WERI-Rb-1 (cell line): Measurements from ENCODE around the gene CHN1.
A peak's percentile ranks its signal among the peaks of the same experiment; 100 is the strongest.

Source experiments
- DNase-seq: peaks from one replicate; pipeline ENCODE4 v3.0.0-alpha.2; 2020
- H3K27ac ChIP-seq: fragments of 250-450 bp; sonication (Bioruptor Pico); 2 replicates; pipeline ENCODE4 v1.5.1; 2020; ENCODE audit warnings: mild to moderate bottlenecking, moderate library complexity
- H3K27me3 ChIP-seq: fragments of 250-450 bp; sonication (Bioruptor Pico); 2 replicates; pipeline ENCODE4 v1.5.1; 2021; ENCODE audit warnings: mild to moderate bottlenecking, low read depth, moderate library complexity; ENCODE audit not compliant: insufficient read depth, severe bottlenecking
- H3K36me3 ChIP-seq: fragments of 250-450 bp; sonication (Bioruptor Pico); 2 replicates; pipeline ENCODE4 v1.5.1; 2020; ENCODE audit warnings: mild to moderate bottlenecking, moderate library complexity
- H3K4me3 ChIP-seq: 2 replicates; pipeline ENCODE4 v1.5.1; 2011; ENCODE audit warnings: low read depth, mild to moderate bottlenecking, control low read depth, low read length
- H3K9me3 ChIP-seq: fragments of 250-450 bp; sonication (Bioruptor Pico); 2 replicates; pipeline ENCODE4 v1.5.1; 2021; ENCODE audit warnings: mild to moderate bottlenecking, moderate library complexity; ENCODE audit not compliant: severe bottlenecking
- TF ChIP-seq, protein P1 (sequence below): IDR thresholded peaks from 2 replicates; pipeline ENCODE4 v1.5.1; 2011; ENCODE audit warnings: low read depth, mild to moderate bottlenecking, control low read depth, inconsistent platforms, low read length

The CHN1 gene

DNA sequence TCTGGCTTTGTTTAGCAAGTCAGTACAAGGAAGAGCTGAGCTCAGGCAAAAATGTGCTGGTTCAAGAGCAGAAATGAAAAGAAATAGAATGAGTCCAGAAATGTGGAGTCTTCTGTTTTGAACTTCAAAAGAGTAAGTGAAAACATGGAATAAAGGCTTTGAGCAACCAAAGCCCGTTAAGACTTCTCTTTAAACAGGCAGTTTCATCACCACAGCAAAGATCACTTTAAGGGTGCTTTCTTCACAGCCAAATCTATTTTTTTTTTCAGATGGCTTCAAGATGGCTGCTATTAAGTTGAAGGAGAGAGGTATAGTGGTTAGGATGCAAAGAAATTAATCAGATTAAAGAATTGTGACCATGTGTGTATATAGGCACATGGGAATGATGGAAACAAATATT lies 238.9 kb downstream of the CHN1 start:
- Histone ChIP-seq H3K4me3 (no peak overlapping the region), H3K36me3 (no peaks in the 10 kb centered on the region), H3K9me3 (no peaks in the 10 kb centered on the region), H3K27me3 (no peaks in the 10 kb centered on the region), H3K27ac (no peak overlapping the region)
- TF ChIP-seq, protein P1, sequence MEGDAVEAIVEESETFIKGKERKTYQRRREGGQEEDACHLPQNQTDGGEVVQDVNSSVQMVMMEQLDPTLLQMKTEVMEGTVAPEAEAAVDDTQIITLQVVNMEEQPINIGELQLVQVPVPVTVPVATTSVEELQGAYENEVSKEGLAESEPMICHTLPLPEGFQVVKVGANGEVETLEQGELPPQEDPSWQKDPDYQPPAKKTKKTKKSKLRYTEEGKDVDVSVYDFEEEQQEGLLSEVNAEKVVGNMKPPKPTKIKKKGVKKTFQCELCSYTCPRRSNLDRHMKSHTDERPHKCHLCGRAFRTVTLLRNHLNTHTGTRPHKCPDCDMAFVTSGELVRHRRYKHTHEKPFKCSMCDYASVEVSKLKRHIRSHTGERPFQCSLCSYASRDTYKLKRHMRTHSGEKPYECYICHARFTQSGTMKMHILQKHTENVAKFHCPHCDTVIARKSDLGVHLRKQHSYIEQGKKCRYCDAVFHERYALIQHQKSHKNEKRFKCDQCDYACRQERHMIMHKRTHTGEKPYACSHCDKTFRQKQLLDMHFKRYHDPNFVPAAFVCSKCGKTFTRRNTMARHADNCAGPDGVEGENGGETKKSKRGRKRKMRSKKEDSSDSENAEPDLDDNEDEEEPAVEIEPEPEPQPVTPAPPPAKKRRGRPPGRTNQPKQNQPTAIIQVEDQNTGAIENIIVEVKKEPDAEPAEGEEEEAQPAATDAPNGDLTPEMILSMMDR: no peak
- DNase-seq: no peak

DNA sequence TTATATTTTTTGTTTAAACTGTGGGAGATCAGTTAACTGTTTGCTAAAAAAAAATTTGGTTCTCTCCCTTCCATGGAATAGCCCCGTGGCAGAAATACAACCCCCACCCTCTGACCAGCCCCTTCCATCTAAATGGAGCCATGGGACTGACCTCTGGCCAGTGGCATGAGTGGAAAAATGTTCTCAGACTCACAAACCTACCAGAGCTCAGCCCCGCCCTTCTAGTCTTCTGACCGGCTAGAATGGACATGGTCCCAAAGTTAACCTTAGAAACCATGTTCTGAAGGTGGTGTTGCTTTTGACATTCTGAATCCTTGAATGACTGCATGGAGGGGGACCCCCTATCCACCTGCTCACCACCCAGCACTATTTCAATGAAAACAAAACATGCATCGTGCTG lies 239.6 kb downstream of the CHN1 start:
- Histone ChIP-seq H3K27me3 (no peaks in the 10 kb centered on the region), H3K36me3 (no peaks in the 10 kb centered on the region), H3K4me3 (no peak overlapping the region), H3K9me3 (no peaks in the 10 kb centered on the region), H3K27ac (no peak overlapping the region)
- no peak for DNase-seq
- TF ChIP-seq, protein P1: no peak

DNA sequence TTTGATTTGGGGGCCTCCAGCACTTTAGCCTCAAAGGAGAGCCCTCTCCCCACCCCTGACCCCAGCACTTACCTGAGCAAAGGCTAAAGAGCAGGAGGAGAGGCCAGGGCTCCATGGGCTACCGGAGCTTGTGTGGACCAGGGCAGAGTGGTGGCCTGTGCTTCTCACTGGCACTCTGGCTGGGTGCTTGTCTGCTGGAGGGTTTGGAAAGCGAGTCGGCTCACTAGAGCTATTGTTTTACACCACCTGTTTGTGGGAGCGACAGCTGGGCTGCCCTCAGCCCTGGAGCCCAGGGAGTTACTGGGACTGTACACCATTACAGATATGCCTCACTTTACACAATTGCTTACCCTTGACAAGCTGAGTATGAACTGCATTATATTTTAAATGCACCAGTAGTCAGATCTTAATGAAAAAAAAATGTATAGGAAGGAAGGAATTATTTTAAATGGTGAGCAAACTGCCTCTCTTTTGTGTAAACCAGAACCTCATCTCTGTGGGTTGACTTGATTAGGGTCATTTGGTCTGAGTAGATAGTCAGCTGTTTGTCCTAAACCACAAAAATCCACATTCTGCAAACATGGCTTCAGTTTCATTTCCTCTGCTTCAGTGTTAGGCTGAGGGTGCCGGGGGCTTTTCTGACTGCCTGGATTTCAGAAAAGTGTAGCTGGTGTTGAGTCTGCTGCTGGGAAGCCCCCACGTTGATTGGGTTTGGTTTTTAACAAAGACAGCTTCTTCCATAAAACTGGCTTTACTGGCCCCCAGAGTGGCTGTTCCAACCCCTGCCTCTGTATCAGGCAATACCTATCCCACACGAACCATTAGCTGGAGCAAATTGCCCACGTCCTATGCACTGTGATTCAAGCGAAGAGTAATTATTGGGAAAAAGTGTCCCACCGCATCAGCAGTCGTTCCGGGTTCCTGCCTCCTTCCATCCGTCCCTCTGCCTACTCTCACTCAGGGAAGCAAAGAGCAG lies 240.6 kb downstream of the CHN1 start, which contains the start of gene CHRNA1:
CHRNA1 (minus strand) TSS at position 193 of the 976 bp plus-strand sequence; CDS start at position 115, 78 bp downstream.
- peak within 1 kb of the TSS; percentile 41 for H3K4me3 ChIP-seq
- TF ChIP-seq, protein P1: no peak
- H3K27me3 ChIP-seq: no peaks in the 10 kb centered on the region
- H3K27ac ChIP-seq: peak within 1 kb of the TSS; percentile 76
- peak; percentile 71 for DNase-seq
- no peaks in the 10 kb centered on the region for H3K9me3 ChIP-seq
- H3K36me3 ChIP-seq: no peaks in the 10 kb centered on the region

DNA sequence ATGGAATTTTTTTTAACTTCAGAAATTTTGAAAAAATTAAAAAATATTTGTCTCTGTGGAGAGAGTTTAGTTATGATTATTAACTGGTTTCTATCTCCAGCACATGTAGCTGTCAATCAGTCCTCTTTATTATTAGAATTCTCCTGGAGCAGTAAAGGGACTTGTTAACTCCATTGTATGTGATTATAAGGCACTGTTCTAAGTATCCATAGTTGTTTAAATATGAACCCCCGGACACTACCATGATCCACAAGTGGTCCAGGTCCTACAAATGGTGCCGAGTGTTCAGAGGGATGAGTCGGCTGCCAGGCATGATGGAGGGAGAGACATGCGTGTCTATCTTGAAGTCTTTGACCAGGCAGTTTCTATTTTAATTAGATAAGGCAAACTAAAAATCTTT lies 241.4 kb downstream of the CHN1 start:
- no peaks in the 10 kb centered on the region for H3K27me3 ChIP-seq
- TF ChIP-seq, protein P1: no peak
- peak overlapping the region; percentile 41 for H3K4me3 ChIP-seq
- H3K9me3 ChIP-seq: no peaks in the 10 kb centered on the region
- H3K27ac ChIP-seq: peak overlapping the region; percentile 76
- no peak for DNase-seq
- H3K36me3 ChIP-seq: peaks cover 3% of the 10 kb centered on the region; the same call in 1 of the 2 replicates

DNA sequence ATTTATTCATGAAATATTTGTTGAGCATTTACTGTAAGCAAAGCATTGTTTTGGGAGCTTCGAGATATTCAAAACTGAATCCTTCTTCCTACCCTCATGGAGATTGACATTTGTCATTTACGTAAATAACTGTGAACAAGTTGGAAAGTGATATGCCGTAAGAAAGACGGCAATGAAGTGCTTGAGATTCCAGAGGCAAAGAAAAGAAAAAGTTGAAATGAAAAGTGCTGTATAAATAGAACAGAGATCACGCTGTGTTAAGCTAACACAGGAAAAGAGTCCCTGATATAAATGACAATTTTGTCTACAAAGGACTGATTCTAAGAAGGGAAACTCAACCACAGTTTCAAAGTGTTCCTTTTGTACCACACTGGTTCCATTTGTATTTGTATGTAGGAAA lies 242.7 kb downstream of the CHN1 start:
- H3K27ac ChIP-seq: peak overlapping the region; percentile 70
- no peaks in the 10 kb centered on the region for H3K27me3 ChIP-seq
- TF ChIP-seq, protein P1: no peak
- DNase-seq: no peak
- no peaks in the 10 kb centered on the region for H3K9me3 ChIP-seq
- peaks cover 7% of the 10 kb centered on the region for H3K36me3 ChIP-seq
- peak overlapping the region; percentile 41 for H3K4me3 ChIP-seq
